ENCODE measurements around the gene SMURF1. TPM values are rescaled to one million over a fixed set of nuclear protein-coding genes. Genes with fewer than 3 reads are reported as not detected.

Gene SMURF1
- total RNA-seq, 1 donor from 2014 or later: 51.3 TPM

DNA sequence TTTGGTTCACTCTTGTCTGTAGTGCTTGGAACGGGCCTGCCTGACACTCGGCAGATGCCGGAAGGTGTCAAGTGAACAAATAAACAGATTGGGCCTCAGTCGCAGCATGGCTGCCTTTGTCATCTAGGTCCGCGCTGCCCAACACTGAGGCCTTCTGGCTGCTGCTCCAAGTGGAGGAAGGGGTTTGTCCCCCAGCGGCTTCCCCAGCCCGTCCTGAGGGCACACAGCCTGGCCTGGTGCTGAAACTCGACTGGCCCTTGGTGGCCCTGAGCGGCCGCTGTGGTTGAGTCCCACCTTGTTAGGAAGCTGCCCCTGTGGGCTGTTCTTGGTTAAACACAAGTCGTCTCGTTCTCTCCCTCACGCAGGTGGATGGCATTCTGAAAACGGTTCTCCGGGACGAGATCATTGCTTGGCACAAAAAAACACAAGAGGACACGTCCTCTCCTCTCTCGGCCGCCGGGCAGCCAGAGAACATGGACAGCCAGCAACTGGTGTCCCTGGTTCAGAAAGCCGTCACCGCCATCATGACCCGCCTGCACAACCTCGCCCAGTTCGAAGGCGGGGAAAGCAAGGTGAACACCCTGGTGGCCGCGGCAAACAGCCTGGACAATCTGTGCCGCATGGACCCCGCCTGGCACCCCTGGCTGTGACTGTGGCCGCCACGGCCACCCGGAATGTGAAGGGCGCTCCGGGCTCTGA, 132.1 kb downstream of the SMURF1 start:
- H3K27me3 ChIP-seq (ENCODE audit: control insufficient read depth, insufficient read depth, low read length): no peaks in the 10 kb centered on the region
- H3K4me3 ChIP-seq (ENCODE audit: low read depth, low read length): no peak overlapping the region
- TF ChIP-seq CTCF (IDR thresholded peaks at IDR 0.05; ENCODE audit: insufficient read depth, low read length, poor library complexity, severe bottlenecking): no peak
- H3K36me3 ChIP-seq (ENCODE audit: control insufficient read depth, insufficient read depth, low read length): peaks cover 6% of the 10 kb centered on the region
- DNase-seq (ENCODE audit: low read depth): no peak

- no peak overlapping the region for H3K4me3 ChIP-seq (ENCODE audit: low read depth, low read length)
- no peak for DNase-seq (ENCODE audit: low read depth)
- no peak for TF ChIP-seq CTCF (IDR thresholded peaks at IDR 0.05; ENCODE audit: insufficient read depth, low read length, poor library complexity, severe bottlenecking)
- no peaks in the 10 kb centered on the region for H3K27me3 ChIP-seq (ENCODE audit: control insufficient read depth, insufficient read depth, low read length)
- H3K36me3 ChIP-seq (ENCODE audit: control insufficient read depth, insufficient read depth, low read length): peaks cover 6% of the 10 kb centered on the region
These were observed 132.6 kb downstream of the SMURF1 start for GRCh38 chr7:99011341-99011705.

- Histone ChIP-seq H3K36me3 (ENCODE audit: control insufficient read depth, insufficient read depth, low read length) (peaks cover 6% of the 10 kb centered on the region), H3K4me3 (ENCODE audit: low read depth, low read length) (no peak overlapping the region)
- no peak for DNase-seq (ENCODE audit: low read depth)
These were observed 133.6 kb downstream of the SMURF1 start for GRCh38 chr7:99010281-99010680.

DNA sequence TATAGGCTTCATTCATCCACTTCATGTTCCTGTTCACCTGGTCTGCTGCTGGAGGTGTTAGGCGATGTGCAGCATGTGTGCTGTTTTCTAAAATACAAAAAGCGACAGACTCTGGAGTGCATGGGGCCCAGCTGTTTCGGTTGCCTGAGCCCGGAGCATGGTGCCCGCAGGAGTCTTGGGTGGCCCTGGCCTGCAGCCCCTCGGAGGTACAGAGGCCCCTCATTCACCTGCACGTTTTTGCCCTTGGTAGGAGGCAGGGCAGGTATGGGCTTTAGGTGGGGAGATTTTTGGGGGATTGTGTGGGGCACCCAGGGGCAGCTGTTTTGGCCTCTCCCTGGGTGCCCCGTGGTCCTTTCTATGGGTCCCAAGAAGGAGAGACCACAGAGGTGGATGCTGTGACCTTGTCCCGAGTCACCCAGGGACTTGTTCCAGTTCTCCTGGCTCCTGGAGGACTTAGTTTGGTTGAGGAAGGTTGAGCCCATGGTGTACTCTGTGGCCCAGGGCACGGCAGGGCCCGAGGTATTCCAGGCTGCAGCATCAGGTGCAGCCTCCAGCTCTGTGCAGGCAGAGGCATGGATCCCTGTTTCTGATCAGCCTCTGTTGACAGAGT, 134.9 kb downstream of the SMURF1 start:
- TF ChIP-seq CTCF (IDR thresholded peaks at IDR 0.05; ENCODE audit: insufficient read depth, low read length, poor library complexity, severe bottlenecking): no peak
- peaks cover 7% of the 10 kb centered on the region for H3K36me3 ChIP-seq (ENCODE audit: control insufficient read depth, insufficient read depth, low read length)
- no peaks in the 10 kb centered on the region for H3K27me3 ChIP-seq (ENCODE audit: control insufficient read depth, insufficient read depth, low read length)
- no peak overlapping the region for H3K4me3 ChIP-seq (ENCODE audit: low read depth, low read length)
- DNase-seq (ENCODE audit: low read depth): no peak

More at GRCh38 chr7:99010281-99010680, 133.6 kb downstream of the SMURF1 start:
- H3K27me3 ChIP-seq (ENCODE audit: control insufficient read depth, insufficient read depth, low read length): no peaks in the 10 kb centered on the region
- TF ChIP-seq CTCF (IDR thresholded peaks at IDR 0.05; ENCODE audit: insufficient read depth, low read length, poor library complexity, severe bottlenecking): no peak

DNA sequence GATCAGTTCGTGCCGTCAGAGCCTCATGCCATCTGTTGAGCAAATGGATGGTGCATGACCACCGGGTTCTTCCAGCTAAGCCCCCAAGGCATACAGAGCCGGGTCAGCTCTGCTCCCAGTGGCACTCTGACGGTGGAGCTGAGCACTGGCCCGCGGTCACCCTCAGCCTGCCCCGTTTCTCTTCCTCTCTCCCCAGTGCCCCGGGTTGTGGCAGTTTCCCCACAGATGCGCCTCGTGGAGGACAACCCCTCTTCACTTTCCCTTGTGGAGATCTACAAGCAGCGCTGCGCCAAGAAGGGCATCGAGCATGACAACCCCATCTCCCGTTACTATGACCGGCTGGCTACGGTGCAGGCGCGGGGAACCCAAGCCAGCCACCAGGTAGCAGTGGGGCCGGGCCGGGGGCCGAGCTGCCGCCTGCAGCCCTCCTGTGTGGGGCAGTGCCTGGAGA, 135.7 kb downstream of the SMURF1 start:
- H3K36me3 ChIP-seq (ENCODE audit: control insufficient read depth, insufficient read depth, low read length): peaks cover 4% of the 10 kb centered on the region

More for the DNA sequence above, 135.7 kb downstream of the SMURF1 start:
- Histone ChIP-seq H3K27me3 (ENCODE audit: control insufficient read depth, insufficient read depth, low read length) (no peaks in the 10 kb centered on the region), H3K4me3 (ENCODE audit: low read depth, low read length) (no peak overlapping the region)
- TF ChIP-seq CTCF (IDR thresholded peaks at IDR 0.05; ENCODE audit: insufficient read depth, low read length, poor library complexity, severe bottlenecking): no peak
- no peak for DNase-seq (ENCODE audit: low read depth)

Measured in kidney epithelial cell (primary cell).